Measurements from ENCODE around the gene VPS13D.

Gene VPS13D

GRCh38 chr1:12231276-12231595, 1.4 kb downstream of the VPS13D start:
- no peak for DNase-seq

DNA sequence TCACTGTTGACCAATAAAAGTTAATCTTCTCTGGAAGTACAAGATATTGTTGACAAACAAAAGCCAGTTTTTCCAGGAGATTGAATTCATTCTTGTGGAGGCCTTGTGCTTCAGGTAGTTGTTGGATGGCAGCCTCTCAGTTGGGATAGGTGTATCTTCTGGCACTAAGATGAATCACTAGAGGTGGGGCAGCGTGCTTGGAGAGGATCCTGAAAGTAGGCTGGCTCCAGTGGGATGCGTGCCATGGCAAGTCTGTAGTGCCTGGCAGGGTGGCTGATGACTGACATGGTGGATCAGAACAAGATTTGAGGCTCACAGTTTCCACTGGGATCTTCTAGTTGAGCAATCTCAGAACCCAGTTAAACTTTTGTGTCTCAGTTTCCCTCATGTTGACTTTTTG, 2.4 kb downstream of the VPS13D start:
- DNase-seq = no peak

DNA sequence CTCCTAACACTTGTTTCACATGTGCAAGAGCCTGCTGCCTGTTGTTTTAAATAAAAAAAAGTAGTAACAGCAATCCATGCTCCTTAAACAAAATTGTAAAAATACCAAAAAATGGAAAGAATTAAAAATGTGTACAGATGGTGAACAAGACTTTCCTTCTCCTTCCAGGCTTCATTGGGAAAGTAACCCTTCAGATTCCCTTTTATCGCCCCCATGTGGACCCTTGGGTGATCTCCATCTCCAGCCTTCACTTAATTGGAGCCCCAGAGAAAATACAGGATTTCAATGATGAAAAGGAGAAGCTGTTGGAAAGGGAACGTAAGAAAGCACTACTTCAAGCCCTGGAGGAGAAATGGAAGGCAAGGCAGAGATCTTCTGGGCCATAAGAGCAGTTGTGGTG, 14.2 kb downstream of the VPS13D start:
- DNase-seq = peak in 1 of 6 experiments; percentile 1

DNA sequence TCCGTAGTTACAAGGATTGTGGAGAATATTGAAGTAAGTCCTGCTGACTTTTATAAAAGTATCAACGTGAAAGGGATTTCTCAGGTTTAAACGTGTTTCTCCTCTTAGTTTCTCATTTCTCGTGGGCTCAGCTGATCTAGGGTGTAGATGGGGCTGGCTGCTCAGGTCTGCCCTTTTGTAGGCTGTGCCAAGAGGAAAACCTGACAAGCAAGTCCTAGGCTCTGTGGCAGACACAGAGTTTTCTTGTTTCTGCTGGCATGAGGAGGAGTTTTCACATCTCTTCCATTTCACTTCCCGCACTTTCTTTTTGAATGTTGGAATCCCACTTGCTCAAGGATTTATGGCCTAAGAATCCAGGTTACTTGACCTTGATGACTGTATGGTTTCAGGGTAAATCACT, 14.8 kb downstream of the VPS13D start:
- no peak for DNase-seq

DNA sequence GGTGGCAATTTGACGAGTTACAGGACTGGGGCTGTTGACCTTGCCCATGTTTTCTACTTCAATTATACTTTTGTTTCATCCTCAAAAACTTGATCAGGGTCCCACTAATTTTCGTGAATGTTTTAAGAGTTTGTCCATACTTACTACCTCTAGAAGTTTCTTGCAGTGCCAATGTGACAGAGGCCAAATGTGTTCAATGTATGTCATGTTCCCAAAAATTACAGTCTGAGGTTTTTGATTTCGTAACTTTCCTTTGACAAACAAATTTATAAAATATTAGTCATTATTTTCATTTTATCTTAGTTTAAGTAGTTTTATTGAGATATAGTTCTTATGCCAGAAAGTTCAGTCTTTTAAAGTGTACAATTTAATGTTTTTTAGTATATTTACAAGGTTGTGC, 15.3 kb downstream of the VPS13D start:
- no peak for DNase-seq

DNA sequence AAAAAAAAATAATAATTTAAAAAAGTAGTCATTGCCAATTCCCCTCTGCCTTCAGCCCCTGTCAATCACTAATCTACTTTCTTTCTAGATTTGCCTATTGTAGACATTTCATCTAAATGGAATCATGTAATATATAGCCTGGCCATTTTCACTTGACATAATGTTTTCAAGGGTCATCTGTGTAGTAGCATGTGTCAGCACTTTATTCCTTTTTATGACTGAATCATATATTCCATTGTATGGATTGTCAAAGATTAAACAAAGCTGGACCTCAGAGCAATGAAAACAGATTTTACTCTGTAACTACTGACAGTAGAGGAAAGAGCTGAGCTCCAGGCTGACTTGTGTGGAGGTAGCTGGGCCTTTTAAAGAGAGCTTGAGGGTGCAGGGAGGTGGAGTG, 15.9 kb downstream of the VPS13D start:
- no peak for DNase-seq

GRCh38 chr1:12246584-12246983, 16.8 kb downstream of the VPS13D start:
- no peak for DNase-seq

DNA sequence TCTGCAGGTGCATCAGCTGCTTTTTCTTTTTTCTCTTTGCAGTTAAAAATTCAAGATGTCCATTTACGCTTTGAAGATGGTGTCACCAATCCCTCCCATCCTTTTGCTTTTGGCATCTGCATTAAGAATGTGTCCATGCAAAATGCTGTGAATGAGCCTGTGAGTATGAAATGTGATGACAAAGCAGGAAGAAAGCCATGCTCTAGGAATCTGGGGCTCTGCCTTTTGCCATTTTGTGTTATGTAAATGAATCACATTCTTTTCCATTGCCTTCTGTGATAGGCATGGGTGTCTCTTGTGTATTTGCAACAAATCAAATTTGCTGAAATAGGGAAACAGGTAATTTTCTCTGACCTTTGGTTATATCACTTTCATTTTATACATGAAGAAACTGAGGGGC, 19.4 kb downstream of the VPS13D start:
- DNase-seq = no peak

DNA sequence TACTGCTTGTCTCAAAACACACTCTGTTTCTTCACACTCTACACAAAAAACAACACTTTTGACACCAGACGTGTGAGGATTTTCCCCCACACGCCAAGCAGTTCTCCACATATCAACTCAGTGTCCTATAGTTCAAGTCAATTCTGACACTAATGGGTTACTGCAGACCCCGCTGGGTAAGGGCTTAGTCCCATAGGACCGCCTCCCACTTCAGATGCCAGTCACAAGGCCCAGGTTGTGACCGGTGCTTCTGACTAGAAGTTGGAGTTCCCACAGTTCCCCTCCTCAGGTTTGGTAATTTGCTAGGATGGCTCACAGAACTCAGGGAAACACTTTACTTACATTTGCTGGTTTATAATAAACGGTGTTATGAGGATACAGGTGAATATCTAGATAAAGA, 19.9 kb downstream of the VPS13D start:
- DNase-seq = no peak

- DNase-seq = no peak
Measured at GRCh38 chr1:12251442-12251841, 21.6 kb downstream of the VPS13D start.

DNA sequence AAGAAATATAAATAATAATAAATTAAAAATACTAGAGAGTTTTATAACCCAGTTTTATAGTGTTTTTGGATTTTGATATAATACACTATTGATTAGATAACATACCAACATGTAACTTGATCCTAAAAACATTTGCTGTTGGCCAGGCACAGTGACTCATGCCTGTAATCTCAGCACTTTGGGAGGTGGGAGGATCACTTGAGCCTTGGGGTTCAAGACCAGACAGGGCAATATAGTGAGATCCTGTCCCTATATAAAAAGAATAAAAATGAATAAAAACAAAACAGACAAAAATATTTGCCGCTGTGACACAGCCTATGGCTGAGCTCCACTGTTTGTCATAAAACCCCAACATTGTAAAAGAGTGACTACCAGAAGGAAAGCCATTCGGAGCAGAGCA, 26.1 kb downstream of the VPS13D start:
- DNase-seq = no peak

- DNase-seq = no peak
Measured at GRCh38 chr1:12258272-12258671, 28.4 kb downstream of the VPS13D start.

DNA sequence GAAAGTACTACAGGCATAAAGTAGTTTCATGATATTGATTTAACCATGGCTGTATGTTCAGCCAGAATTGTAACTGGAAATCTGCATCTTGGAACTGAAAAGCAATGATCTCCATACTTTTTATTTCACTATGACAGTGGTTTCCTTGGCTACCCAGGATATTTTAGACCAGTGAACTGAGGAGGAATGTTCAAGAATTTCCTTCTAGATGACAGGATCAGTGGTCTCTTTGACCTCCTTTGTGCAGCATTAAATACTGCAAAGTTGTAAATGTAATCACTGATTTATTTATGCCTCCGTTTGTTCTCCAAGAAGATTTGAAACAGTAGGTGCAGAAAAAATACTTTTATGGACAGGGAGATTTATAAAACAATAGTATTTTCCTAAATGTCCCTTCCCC, 39.5 kb downstream of the VPS13D start:
- no peak for DNase-seq

DNA sequence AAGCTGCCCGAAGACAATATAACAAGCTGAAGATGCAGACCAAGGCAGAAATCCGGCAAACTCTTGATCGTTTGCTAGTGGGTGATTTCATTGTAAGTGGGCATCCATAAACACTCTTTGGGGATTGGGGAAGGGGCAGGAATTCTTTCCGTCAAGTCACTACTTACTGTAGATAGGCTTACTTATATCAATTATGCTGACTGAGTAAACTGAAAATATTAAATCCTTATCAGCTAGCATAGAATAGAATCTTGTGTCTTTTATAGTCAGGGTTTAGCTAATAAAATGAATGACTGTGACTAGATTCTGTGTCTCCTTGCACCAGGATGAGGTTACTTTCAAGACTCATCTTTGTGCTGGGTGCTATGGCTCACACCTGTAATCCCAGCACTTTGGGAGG, 41.2 kb downstream of the VPS13D start:
- DNase-seq = no peak

GRCh38 chr1:12272770-12273169, 42.9 kb downstream of the VPS13D start:
- DNase-seq = no peak

GRCh38 chr1:12275370-12275769, 45.5 kb downstream of the VPS13D start:
- DNase-seq = peak in 2 of 6 experiments; percentile 5 to 23

- no peak for DNase-seq
Measured at GRCh38 chr1:12276225-12276624, 46.4 kb downstream of the VPS13D start.

GRCh38 chr1:12279003-12279402, 49.2 kb downstream of the VPS13D start:
- DNase-seq = no peak

DNA sequence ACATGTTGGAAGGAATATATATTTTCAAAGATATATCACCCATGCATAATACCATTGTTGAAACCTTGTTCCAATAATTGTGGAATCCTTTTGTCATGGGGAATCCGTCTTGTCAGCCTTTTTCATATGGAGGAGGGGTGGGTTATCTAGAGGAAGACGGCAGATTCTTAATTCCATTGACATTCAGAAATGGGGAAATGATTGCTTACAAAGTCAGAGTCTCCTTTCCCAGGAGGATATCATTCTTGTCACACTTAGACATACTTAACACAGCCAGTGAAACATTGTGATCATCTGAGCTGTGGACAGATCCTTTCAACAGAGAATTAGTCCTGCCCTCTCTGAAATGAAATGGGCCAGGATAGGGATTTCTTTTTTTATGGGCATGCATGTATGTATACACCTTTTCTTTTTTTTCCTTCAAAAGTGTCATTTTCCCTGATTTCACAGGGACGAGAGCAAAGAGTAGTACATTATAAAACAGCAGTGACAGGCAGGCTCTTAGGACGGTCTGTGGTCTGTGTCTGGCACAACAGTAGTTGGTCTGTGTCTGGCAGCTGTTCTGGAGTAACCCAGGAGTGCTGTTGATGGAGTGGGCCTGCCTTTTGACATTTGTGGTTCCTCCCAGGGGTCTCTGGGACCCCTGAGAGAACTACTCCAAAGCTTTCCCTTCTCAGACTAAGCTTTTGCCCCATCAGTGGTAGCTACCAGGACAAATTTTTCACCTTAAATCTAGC, 50.1 kb downstream of the VPS13D start:
- DNase-seq = no peak

DNA sequence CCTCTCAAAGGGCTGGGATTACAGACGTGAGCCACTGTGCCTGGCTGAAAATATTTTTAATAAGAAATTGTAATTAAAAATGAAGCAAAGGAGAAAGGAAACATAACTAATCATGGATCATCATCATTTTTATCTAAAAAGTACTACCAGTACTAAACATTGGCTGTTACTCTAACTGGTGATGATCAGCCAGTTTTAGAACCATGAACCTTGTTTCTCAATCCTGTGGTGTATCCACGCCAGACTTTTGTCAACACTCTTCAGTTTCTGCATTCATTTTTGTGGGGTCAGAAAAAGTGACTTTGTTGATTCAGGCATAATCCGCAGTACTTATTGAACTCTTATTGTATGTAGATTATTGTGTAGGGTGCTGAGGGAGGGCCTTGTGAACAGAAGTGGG, 52.3 kb downstream of the VPS13D start:
- DNase-seq = no peak

GRCh38 chr1:12284486-12284885, 54.7 kb downstream of the VPS13D start:
- no peak for DNase-seq

DNA sequence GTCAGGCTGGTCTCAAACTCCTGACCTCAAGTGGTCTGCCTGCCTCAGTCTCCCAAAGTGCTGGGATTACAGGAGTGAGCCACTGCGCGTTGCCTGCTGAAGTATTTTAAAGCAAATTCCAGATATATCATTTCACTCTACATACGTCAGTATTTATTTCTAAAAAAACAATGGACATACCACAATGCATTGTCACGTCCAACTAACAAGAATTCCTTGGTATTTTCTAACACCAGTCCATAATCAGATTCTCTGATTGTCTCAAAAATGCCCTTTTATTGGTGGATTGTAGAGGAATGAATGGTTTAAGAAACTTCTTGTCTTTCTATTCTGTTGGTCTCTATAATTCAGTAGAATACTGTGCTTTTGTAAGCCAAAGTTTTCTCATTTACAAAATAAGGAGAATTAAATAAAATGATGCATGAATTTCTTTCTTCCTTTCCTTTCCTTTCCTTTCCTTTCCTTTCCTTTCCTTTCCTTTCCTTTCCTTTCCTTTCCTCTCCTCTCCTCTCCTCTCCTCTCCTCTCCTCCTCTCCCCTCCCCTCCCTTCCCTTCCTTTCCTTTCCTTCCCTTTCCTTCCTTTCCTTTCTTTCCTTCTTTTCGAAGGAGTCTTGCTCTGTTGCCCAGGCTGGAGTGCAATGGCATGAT, 55.8 kb downstream of the VPS13D start:
- DNase-seq = no peak

DNA sequence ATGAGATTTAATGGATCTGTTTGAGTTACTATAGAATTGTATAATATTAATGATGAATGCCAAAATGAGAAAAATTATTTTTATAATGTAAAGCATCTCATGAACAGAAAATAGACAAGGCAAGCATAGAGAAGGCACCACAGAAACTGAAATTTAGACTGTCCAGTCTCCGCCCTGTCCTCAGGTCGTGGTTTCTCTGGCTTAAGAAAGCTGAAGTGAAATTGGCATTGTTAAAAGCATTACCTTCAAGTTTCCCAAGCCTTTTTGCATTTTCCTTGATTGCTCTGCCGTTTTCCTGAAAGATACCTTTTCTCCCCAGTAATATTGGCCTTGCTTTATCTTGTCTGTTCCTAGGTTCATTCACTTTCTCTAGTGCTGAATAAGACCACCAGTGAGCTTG, 58.0 kb downstream of the VPS13D start:
- DNase-seq = no peak

- no peak for DNase-seq
Measured at GRCh38 chr1:12290828-12291227, 61.0 kb downstream of the VPS13D start.

DNA sequence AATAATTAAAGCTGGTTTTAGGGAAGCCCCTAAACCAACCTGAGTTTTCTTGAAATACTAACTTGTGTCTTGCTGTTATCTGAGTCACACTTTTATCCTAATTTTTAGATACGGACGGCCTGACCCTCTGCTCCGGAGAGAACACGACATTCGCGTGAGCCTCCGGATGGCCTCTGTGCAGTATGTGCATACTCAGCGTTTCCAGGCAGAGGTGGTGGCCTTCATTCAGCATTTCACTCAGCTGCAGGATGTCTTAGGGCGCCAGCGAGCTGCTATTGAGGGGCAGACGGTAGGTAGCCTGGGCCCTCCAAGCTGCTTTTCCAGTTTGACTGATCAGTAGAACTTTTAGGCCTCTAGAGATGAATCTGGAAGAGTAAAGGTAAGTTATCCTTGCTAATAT, 63.6 kb downstream of the VPS13D start:
- no peak for DNase-seq

Data from stimulated activated naive CD4-positive, alpha-beta T cell (primary cell).